ENCODE data around the gene PGAP2. TPM values are rescaled to one million over a fixed set of nuclear protein-coding genes. Genes with fewer than 3 reads are reported as not detected.
"Not testable (repeated sequence)": the region's sequence is repeated elsewhere in the genome, so short reads cannot be mapped to it uniquely, and the experiment has no call there.

PGAP2 gene
- total RNA-seq: 10 to 100 TPM; 10.8 to 14.9 TPM

DNA sequence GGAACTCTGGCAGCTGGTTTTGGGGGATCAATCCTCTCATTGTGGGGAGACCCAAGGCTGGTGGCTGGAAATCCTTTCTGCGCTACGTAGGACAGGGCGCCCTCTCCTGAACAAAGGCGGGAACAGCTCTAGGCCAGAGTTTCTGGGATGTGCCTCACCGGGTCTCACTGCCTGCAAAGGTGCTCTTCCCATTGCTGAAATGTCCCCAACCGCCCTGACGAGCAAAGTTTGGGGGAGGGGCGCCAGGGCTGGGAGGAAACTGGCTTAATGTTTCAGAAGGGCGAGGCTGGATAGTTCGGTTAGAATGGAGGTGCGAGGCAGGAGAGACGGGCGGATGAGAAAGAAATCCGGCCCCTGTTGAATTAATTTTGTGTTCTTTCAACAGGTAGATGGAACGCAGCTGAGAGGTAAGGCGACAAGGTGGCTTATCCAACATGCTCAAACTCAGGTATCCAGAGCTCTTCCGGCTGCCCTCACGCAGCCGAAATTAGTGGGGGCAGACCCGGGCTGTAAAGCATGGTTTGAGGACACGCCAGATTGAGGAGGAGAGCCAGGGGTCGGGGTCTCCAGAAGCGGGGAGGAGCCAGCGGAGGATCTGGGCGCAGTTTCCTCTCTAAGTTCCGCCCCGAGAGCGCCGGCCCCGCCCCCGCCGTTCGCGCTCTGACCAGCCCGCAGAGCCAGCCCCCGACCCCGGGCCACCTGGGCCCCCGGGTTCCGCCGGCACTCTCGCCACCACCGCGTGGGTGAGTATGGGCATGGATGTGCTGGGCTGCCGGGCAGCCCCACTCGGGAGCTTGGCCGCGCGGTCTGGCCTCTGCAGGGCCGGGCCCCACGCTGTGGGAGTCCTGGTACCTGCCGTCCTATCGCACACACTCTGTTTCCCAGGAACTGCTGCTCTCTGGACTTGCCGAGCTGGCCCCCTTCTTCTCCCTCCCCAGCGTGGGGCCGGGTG is at the start of gene PGAP2:
Gene PGAP2 (plus strand): TSS at position 652 of the 952 bp plus-strand sequence. CDS start 2,700 bp downstream, outside the sequence.
- peak within 1 kb of the TSS; percentile 56 to 66 for H3K27ac ChIP-seq
- no peaks in the 10 kb centered on the region for H3K36me3 ChIP-seq
- peak; percentile 70 for DNase-seq (ENCODE audit: low spot score)
- TF ChIP-seq, protein P1, sequence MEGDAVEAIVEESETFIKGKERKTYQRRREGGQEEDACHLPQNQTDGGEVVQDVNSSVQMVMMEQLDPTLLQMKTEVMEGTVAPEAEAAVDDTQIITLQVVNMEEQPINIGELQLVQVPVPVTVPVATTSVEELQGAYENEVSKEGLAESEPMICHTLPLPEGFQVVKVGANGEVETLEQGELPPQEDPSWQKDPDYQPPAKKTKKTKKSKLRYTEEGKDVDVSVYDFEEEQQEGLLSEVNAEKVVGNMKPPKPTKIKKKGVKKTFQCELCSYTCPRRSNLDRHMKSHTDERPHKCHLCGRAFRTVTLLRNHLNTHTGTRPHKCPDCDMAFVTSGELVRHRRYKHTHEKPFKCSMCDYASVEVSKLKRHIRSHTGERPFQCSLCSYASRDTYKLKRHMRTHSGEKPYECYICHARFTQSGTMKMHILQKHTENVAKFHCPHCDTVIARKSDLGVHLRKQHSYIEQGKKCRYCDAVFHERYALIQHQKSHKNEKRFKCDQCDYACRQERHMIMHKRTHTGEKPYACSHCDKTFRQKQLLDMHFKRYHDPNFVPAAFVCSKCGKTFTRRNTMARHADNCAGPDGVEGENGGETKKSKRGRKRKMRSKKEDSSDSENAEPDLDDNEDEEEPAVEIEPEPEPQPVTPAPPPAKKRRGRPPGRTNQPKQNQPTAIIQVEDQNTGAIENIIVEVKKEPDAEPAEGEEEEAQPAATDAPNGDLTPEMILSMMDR (IDR thresholded peaks at IDR 0.05): peak; percentile 55 to 76
- peaks cover 0 to 22% of the 10 kb centered on the region in 2 donors for H3K4me1 ChIP-seq
- peak within 1 kb of the TSS; percentile 74 for H3K4me3 ChIP-seq
- no peaks in the 10 kb centered on the region for H3K9me3 ChIP-seq
- no peaks in the 10 kb centered on the region for H3K27me3 ChIP-seq

DNA sequence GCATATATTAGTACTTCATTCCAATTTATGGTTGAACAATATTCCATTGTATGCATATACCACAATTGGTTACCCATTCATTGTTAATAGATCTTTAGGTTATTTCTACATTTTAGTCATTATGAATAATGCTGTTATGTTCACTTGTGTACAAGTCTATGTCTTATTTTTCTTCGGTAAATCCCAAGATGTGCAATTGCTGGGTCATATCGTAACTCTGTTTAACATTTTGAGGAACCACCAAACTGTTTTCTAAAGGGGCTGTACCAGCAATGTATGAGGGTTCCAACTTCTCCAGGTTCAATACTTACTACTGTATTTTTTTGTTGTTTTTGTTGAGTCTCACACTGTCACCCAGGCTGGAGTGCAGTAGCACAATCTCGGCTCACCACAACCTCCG is 44.1 kb upstream of the PGAP2 start:
- Histone ChIP-seq H3K4me1 (no peaks in the 10 kb centered on the region), H3K4me3 (no peak overlapping the region), H3K9me3 (no peaks in the 10 kb centered on the region), H3K27me3 (no peaks in the 10 kb centered on the region), H3K36me3 (peaks cover 99% of the 10 kb centered on the region), H3K27ac (no peak overlapping the region)
- DNase-seq (ENCODE audit: low spot score): no peak
- TF ChIP-seq, protein P1 (IDR thresholded peaks at IDR 0.05): no peak

DNA sequence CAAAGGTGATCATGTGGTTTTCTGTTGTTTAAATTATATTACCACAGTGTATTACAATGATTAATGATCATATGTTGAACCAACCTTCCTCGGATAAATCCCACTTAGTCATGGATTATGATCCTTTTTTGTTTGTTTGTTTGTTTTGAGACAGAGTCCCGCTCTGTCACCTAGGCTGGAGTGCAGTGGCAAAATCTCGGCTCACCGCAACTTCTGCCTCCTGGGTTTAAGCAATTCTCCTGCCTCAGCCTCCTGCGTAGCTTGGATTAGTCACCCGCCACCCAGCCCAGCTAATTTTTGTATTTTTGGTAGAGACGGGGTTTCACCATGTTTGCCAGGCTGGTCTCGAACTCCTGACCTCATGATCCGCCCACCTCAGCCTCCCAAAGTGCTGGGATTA is 41.5 kb upstream of the PGAP2 start:
- H3K27ac ChIP-seq; H3K9me3 ChIP-seq; H3K4me1 ChIP-seq; H3K4me3 ChIP-seq; DNase-seq (ENCODE audit: low spot score); H3K27me3 ChIP-seq: not testable (repeated sequence)
- H3K36me3 ChIP-seq: peaks cover 97% of the 10 kb centered on the region

DNA sequence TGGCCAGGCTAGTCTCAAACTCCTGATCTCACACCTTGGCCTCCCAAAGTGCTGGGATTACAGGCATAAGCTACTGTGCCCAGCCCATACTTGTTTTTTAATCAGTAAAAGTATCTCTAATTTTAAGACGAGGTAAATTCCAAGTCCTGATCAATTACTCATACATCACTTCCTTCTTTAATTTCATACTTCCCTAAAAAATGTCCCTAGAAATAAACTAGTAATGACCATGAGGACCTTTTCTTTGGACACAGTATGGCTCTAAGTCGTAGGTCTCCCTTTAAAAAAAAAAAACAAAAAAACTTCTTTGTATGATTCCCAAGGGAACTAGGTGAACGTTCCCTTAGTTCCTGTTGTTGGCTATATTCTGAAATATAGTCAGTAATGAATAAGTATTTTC is 40.8 kb upstream of the PGAP2 start:
- Histone ChIP-seq H3K27me3 (no peaks in the 10 kb centered on the region), H3K36me3 (peaks cover 97% of the 10 kb centered on the region), H3K27ac (no peak overlapping the region), H3K9me3 (no peaks in the 10 kb centered on the region), H3K4me1 (no peaks in the 10 kb centered on the region), H3K4me3 (no peak overlapping the region)
- DNase-seq (ENCODE audit: low spot score): no peak
- TF ChIP-seq, protein P1 (IDR thresholded peaks at IDR 0.05): no peak

DNA sequence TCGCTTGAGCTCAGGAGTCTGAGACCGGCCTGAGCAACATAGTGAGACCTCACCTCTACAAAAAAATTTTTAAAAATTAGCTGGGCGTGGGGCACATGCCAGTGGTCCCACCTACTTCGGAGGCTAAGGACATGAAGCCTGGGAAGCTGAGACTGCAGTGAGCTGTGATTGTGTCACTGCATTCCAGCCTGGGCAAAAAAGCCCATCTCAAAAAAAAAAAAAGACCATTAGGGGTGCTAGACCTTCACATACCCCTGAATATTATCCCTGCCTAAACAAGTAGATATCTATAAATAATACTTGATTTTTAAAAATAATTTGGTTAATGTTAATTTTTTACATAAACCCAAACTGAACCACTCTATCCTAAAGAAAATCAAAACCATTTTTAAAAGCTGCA is 35.2 kb upstream of the PGAP2 start:
- no peaks in the 10 kb centered on the region for H3K9me3 ChIP-seq
- DNase-seq (ENCODE audit: low spot score): no peak
- H3K36me3 ChIP-seq: peaks cover 92% of the 10 kb centered on the region
- no peaks in the 10 kb centered on the region for H3K4me1 ChIP-seq
- no peak overlapping the region for H3K4me3 ChIP-seq
- H3K27ac ChIP-seq: no peak overlapping the region
- TF ChIP-seq, protein P1 (IDR thresholded peaks at IDR 0.05): no peak
- no peaks in the 10 kb centered on the region for H3K27me3 ChIP-seq

DNA sequence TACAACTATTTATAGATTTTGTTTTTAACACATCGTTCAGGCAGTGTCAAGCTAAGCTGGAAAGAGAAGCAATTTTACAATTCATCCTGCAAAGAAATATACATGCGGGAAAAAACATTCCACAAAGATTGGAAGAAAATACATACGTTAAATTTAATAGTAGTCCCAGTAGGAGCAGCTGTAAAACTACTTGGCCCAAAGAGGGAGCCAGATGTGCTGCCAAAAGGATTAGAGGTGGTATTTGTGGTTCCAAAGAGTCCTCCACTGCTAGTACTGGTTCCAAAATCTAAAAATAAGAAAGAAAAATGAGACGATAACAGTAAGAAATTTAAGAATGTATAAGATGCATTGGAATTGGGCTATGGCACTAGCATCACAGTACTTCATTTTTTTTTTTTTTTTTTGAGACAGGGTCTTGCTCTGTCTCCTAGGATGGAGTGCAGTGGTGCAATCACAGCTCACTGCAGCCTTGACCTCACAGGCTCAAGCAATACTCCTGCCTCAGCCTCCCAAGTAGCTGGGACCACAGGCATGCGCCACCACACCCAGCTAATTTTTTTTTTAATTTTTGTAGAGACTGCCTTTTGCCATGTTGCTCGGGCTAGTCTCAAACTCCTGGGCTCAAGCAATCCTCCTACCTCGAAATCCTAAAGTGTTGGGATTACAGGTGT is 32.5 kb upstream of the PGAP2 start:
- Histone ChIP-seq H3K36me3 (peaks cover 86% of the 10 kb centered on the region), H3K27me3 (no peaks in the 10 kb centered on the region), H3K9me3 (no peaks in the 10 kb centered on the region), H3K27ac (no peak overlapping the region), H3K4me1 (no peaks in the 10 kb centered on the region), H3K4me3 (no peak overlapping the region)
- TF ChIP-seq, protein P1 (IDR thresholded peaks at IDR 0.05): no peak
- no peak for DNase-seq (ENCODE audit: low spot score)
